ENCODE data around the gene KRT78. TPM values are rescaled to one million over a fixed set of nuclear protein-coding genes. Genes with fewer than 3 reads are reported as not detected.

The KRT78 gene
- total and polyA plus RNA-seq, 2 of the 13 experiments (the other 11 are each of a cell fraction or from before 2014, with no cell fraction given): not detected

DNA sequence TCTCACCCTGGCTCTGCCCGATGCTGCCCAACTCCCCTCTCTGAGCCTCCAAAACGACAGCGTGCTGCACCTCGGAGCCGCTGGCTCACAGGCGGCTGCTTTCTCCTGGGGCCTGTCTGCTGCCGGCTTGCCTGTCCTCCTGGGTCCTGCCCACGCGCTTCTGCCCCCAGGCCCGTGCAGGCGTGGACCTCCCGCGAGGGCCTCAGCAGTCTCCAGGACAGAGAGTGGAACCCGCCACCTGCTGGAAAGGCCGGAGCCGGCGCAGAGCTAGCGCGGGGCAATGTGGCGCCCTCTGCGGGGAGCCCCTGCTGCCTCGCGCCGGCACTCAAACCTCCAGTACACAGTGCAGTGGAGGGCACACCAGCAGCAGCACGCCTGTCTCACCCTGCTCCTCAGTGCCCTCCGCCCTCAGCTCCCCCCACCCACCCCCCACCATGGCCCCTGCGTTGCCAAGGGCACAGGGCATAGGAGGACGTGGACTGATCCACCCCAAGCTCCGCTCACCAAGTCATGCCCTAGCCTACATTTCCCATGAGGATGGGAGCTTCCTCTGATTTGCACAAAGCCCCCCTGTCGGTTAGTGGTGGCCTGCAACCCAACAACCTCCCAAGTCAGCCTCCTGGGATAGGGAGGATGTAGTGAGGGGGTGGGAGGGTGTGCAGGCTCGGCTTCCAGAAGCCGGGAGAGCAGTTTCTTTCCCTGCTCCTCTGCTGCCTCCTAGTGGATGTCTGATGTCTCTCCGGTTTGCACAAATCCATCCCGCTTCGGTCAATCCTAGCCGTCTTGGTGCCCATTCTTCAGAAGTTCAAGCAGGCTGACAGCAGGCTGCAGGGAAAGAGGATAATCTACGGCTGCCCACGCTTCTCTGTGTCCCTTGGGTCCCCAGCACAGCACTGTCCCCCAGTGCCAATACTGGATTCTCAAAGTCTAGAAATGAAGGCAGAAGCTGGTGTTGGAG lies 30.9 kb upstream of the KRT78 start (continued):
- peak; percentile 74 for TF ChIP-seq TARDBP (CRISPR knock-in tag; IDR thresholded peaks at IDR 0.05)
- no peak for TF ChIP-seq ELK4 (CRISPR knock-in tag; IDR thresholded peaks at IDR 0.05; ENCODE audit: borderline replicate concordance)
- TF ChIP-seq SALL1 (CRISPR knock-in tag; IDR thresholded peaks at IDR 0.05): peak; percentile 54; the same call in 1 of the 2 replicates
- TF ChIP-seq ZMYM3 (CRISPR knock-in tag; IDR thresholded peaks at IDR 0.05): peak; percentile 51
- TF ChIP-seq ZNF607 (CRISPR knock-in tag; IDR thresholded peaks at IDR 0.05; ENCODE audit: borderline replicate concordance): 0 out of 2 replicates have a peak, but pooled peaks have one; percentile 25
- no peak for TF ChIP-seq SIN3B (IDR thresholded peaks at IDR 0.05; ENCODE audit: low read length)
- TF ChIP-seq FIP1L1 (IDR thresholded peaks at IDR 0.05; ENCODE audit: borderline replicate concordance, insufficient read depth, low read depth, low read length): no peak
- no peak for TF ChIP-seq PCBP2 (optimal IDR thresholded peaks at IDR 0.05; ENCODE audit: low read depth, low read length, poor library complexity, severe bottlenecking)
- peak; percentile 28; the same call in 1 of the 2 replicates for TF ChIP-seq FOSL2 (CRISPR knock-in tag; IDR thresholded peaks at IDR 0.05)
- 0 out of 2 replicates have a peak, but pooled peaks have one; percentile 39 for TF ChIP-seq DZIP1 (CRISPR knock-in tag; IDR thresholded peaks at IDR 0.05)
- TF ChIP-seq HNF4G (IDR thresholded peaks at IDR 0.05; ENCODE audit: borderline replicate concordance, low read depth, low read length): no peak
- TF ChIP-seq HNF4G (CRISPR knock-in tag; IDR thresholded peaks at IDR 0.05; ENCODE audit: borderline replicate concordance, low read depth): 0 out of 2 replicates have a peak, but pooled peaks have one; percentile 45
- no peak for TF ChIP-seq NFRKB (IDR thresholded peaks at IDR 0.05)
- peak; percentile 67; the same call in 1 of the 2 replicates for TF ChIP-seq SRY (CRISPR knock-in tag; IDR thresholded peaks at IDR 0.05)
- TF ChIP-seq NR2C2 (CRISPR knock-in tag; IDR thresholded peaks at IDR 0.05; ENCODE audit: borderline replicate concordance): 0 out of 2 replicates have a peak, but pooled peaks have one; percentile 22
- no peak for TF ChIP-seq ARHGAP35 (CRISPR knock-in tag; IDR thresholded peaks at IDR 0.05; ENCODE audit: borderline replicate concordance)
- peak; percentile 60; the same call in 1 of the 2 replicates for TF ChIP-seq ZNF543 (CRISPR knock-in tag; IDR thresholded peaks at IDR 0.05)
- TF ChIP-seq ZBTB7A (CRISPR knock-in tag; IDR thresholded peaks at IDR 0.05): no peak
- TF ChIP-seq, protein P1, sequence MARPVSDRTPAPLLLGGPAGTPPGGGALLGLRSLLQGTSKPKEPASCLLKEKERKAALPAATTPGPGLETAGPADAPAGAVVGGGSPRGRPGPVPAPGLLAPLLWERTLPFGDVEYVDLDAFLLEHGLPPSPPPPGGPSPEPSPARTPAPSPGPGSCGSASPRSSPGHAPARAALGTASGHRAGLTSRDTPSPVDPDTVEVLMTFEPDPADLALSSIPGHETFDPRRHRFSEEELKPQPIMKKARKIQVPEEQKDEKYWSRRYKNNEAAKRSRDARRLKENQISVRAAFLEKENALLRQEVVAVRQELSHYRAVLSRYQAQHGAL (CRISPR knock-in tag; IDR thresholded peaks at IDR 0.05; ENCODE audit: not compliant biosample characterization): no peak
- TF ChIP-seq TOPORS (CRISPR knock-in tag; IDR thresholded peaks at IDR 0.05): no peak
- TF ChIP-seq SNAPC2 (CRISPR knock-in tag; IDR thresholded peaks at IDR 0.05): 0 out of 2 replicates have a peak, but pooled peaks have one; percentile 34
- no peak for TF ChIP-seq ZNF3 (CRISPR knock-in tag; IDR thresholded peaks at IDR 0.05)
